Karpas-422 (cell line): ENCODE results near the gene FBXL14. TPM values are rescaled to one million over a fixed set of nuclear protein-coding genes. Genes with fewer than 3 reads are reported as not detected.

Experiments
- DNase-seq: peaks from one replicate; pipeline ENCODE4 v3.0.0-alpha.2; 2015
- H2AFZ ChIP-seq: fragments of 200-600 bp; sonication (generic); 2 replicates; pipeline ENCODE4 v1.6.1; 2014; ENCODE audit warnings: antibody characterized with exemption, low read length, mixed read lengths
- H3K27ac ChIP-seq: fragments of 200-600 bp; sonication (generic); 2 replicates; pipeline ENCODE4 v1.5.1; 2014; ENCODE audit warnings: mild to moderate bottlenecking, low read length, moderate library complexity
- H3K27me3 ChIP-seq: fragments of 200-600 bp; sonication (generic); 2 replicates; pipeline ENCODE4 v1.6.1; 2014; ENCODE audit warnings: low read length, mixed read lengths
- H3K36me3 ChIP-seq: fragments of 200-600 bp; sonication (generic); 2 replicates; pipeline ENCODE4 v1.6.1; 2014; ENCODE audit warnings: low read length, mixed read lengths; ENCODE audit not compliant: insufficient read depth
- H3K4me1 ChIP-seq: fragments of 200-600 bp; sonication (generic); 2 replicates; pipeline ENCODE4 v1.6.1; 2014; ENCODE audit warnings: mild to moderate bottlenecking, low read length, mixed read lengths
- H3K4me2 ChIP-seq: fragments of 200-600 bp; sonication (generic); 2 replicates; pipeline ENCODE4 v1.6.1; 2014; ENCODE audit warnings: low read length, low read depth, mild to moderate bottlenecking; ENCODE audit not compliant: poor library complexity, severe bottlenecking
- H3K4me3 ChIP-seq: fragments of 200-600 bp; sonication (generic); 2 replicates; pipeline ENCODE4 v1.5.1; 2014; ENCODE audit warnings: mild to moderate bottlenecking, antibody characterized with exemption, low read length, mixed read lengths
- H3K79me2 ChIP-seq: fragments of 200-600 bp; sonication (generic); 2 replicates; pipeline ENCODE4 v1.6.1; 2014; ENCODE audit warnings: mild to moderate bottlenecking, low read length, mixed read lengths
- H3K9ac ChIP-seq: fragments of 200-600 bp; sonication (generic); 2 replicates; pipeline ENCODE4 v1.6.0; 2014; ENCODE audit warnings: low read length
- H3K9me2 ChIP-seq: fragments of 200-600 bp; sonication (generic), shearing (Covaris generic); replicated peaks from 2 replicates; pipeline ENCODE4 v1.6.0; 2014; ENCODE audit warnings: mild to moderate bottlenecking, low read length, moderate library complexity; ENCODE audit not compliant: insufficient read depth
- H3K9me3 ChIP-seq: fragments of 300-700, 200-600 bp; sonication (generic); 2 replicates; pipeline ENCODE4 v1.6.1; 2014; ENCODE audit warnings: low read length, mixed read lengths
- H4K20me1 ChIP-seq: fragments of 200-600 bp; sonication (generic); 2 replicates; pipeline ENCODE4 v1.6.1; 2014; ENCODE audit warnings: mild to moderate bottlenecking, antibody characterized with exemption, low read length, low read depth; ENCODE audit not compliant: insufficient read depth
- total RNA-seq: library from RNA; depleted of rRNA; stranded (reverse); fragments of >200 nt; shearing (Covaris generic); gene quantifications from 2 replicates; pipeline ENCODE4 v1.2.3, GENCODE V29; 2014; ENCODE audit warnings: low replicate concordance

Gene FBXL14
- total RNA-seq, 1 experiment from 2014 or later: 29.0 TPM

DNA sequence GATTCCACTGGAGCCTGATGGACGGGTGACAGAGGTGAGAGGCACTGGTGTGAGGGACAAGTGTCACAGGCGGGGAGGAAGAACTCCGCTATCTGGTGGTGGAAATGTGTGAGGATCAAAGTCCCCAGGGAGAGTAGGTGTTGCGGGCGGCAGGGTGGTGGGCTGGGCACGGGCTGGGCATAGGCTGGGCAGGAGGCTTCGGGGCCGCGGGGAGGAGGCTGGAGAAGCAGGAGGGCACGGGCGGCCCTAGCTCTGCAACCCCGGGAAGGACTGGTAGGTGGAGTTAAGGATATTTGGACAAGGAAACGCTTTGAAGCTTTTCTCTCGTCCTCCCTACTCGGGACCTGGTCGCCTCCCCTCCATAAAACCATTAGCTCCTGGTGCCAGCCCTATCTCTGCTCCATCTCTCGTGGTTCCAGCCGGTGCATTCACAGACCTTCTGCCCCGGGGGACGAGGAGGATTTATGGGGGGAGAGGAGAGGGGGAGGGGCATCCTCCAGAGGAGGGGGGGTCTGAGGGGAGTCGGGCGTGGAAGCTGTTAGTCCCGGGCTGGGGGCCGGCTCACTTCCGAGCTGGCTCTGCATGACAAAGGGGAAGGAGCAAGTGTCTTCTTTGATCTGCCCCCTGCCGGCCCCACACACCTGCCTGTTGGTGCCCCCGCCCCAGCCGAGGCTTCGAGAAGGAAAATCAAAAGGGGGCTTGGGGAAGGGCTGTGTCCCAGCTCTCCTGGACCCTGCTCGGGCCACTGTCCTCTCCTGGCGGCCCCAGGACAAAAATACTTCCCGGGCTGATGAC is 35.2 kb upstream of the FBXL14 start:
- Histone ChIP-seq H3K4me1 (peaks cover 24% of the 10 kb centered on the region), H4K20me1 (no peaks in the 10 kb centered on the region), H3K27me3 (no peaks in the 10 kb centered on the region), H3K9ac (peak overlapping the region; percentile 66), H3K4me2 (peak overlapping the region; percentile 91), H3K79me2 (no peaks in the 10 kb centered on the region), H3K4me3 (peak overlapping the region; percentile 72), H3K9me2 (no peaks in the 10 kb centered on the region), H3K9me3 (no peaks in the 10 kb centered on the region), H3K27ac (no peak overlapping the region), H3K36me3 (no peaks in the 10 kb centered on the region), H2AFZ (peak overlapping the region; percentile 81)
- DNase-seq: peak; percentile 58

DNA sequence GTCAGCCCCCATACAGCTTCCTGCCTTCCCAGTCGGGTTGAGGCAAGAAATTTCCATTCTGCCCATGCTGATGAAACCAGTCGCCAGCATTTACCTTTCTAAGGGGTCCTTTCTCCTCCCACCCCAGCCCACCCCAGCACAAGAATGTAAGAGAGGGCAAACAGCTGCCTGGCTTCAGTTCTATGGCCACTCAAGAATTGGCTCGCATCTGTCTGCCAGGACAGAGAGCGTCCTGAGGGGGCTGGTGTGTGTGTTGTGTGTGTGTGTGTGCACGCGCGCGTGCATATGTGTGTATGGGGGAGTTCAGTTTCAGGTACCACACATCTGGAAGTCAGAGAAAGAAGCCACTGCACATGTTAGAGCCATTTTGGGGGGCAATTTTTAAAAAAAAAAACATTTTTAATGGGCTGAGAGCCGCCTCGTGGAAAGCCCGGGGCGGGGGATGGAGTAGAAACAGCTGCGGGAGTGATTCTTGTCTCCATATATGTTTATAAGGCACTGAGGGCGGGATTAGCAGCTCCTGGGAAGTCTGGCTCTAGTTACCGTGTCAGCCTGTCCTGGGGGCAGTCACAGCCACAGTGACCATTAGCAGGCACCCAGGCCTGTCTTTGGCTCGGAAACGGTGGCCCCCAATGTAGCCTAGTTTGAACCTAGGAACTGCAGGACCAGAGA is 34.4 kb upstream of the FBXL14 start, which contains the start of gene WNT5B:
TSS of gene WNT5B (plus strand) at position 566 of the 672 bp plus-strand sequence. CDS start 2,124 bp downstream, outside the sequence.
- Histone ChIP-seq H3K36me3 (no peaks in the 10 kb centered on the region), H3K4me2 (peak within 1 kb of the TSS; percentile 91), H3K27ac (no peak within 1 kb of the TSS), H3K27me3 (no peaks in the 10 kb centered on the region), H3K9me3 (no peaks in the 10 kb centered on the region), H3K4me1 (peaks cover 24% of the 10 kb centered on the region), H2AFZ (peak within 1 kb of the TSS; percentile 81), H4K20me1 (no peaks in the 10 kb centered on the region), H3K4me3 (peak within 1 kb of the TSS; percentile 72), H3K79me2 (no peaks in the 10 kb centered on the region), H3K9ac (peak within 1 kb of the TSS; percentile 66), H3K9me2 (no peaks in the 10 kb centered on the region)
- no peak for DNase-seq

- no peak for DNase-seq
- no peaks in the 10 kb centered on the region for H3K36me3 ChIP-seq
- no peak overlapping the region for H2AFZ ChIP-seq
Observed at GRCh38 chr12:1622406-1622805, 28.0 kb upstream of the FBXL14 start.

GRCh38 chr12:1620092-1620491 is 25.7 kb upstream of the FBXL14 start:
- Histone ChIP-seq H2AFZ (no peak overlapping the region), H4K20me1 (no peaks in the 10 kb centered on the region), H3K9me2 (no peaks in the 10 kb centered on the region), H3K4me2 (no peak overlapping the region), H3K79me2 (no peaks in the 10 kb centered on the region), H3K27ac (no peak overlapping the region), H3K9ac (no peak overlapping the region), H3K9me3 (no peaks in the 10 kb centered on the region), H3K27me3 (no peaks in the 10 kb centered on the region), H3K36me3 (no peaks in the 10 kb centered on the region), H3K4me3 (no peak overlapping the region), H3K4me1 (peaks cover 7% of the 10 kb centered on the region)
- no peak for DNase-seq

More at GRCh38 chr12:1622406-1622805, 28.0 kb upstream of the FBXL14 start:
- no peaks in the 10 kb centered on the region for H3K9me3 ChIP-seq
- H3K27me3 ChIP-seq: no peaks in the 10 kb centered on the region
- H3K4me1 ChIP-seq: no peaks in the 10 kb centered on the region
- H4K20me1 ChIP-seq: no peaks in the 10 kb centered on the region
- H3K9ac ChIP-seq: no peak overlapping the region
- H3K27ac ChIP-seq: no peak overlapping the region
- no peak overlapping the region for H3K4me3 ChIP-seq
- no peaks in the 10 kb centered on the region for H3K9me2 ChIP-seq
- no peaks in the 10 kb centered on the region for H3K79me2 ChIP-seq
- no peak overlapping the region for H3K4me2 ChIP-seq

DNA sequence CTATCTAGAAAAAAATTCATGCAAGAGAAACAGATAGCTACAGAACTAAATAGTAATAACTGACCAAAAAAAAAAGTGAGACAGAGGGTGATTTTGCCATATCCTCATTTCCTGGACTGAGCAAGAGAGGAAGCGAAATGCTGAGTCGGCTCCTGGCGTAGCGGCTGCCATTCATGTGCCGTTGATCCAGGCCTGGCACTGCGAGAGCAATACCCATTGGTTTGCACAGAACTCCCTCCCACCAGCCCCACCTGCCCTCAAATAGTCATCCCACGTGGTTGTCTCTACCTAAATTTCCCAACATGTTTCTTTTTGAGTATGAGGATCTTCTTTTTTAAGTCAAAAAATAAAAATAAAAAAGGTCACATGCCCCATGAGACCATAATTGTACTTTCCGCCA is 25.2 kb upstream of the FBXL14 start:
- no peaks in the 10 kb centered on the region for H3K9me3 ChIP-seq
- no peak overlapping the region for H2AFZ ChIP-seq
- no peak overlapping the region for H3K9ac ChIP-seq
- H3K27ac ChIP-seq: no peak overlapping the region
- H3K79me2 ChIP-seq: no peaks in the 10 kb centered on the region
- no peaks in the 10 kb centered on the region for H4K20me1 ChIP-seq
- no peak for DNase-seq
- H3K36me3 ChIP-seq: no peaks in the 10 kb centered on the region
- H3K9me2 ChIP-seq: no peaks in the 10 kb centered on the region
- H3K27me3 ChIP-seq: no peaks in the 10 kb centered on the region
- no peak overlapping the region for H3K4me2 ChIP-seq
- no peak overlapping the region for H3K4me3 ChIP-seq
- peaks cover 7% of the 10 kb centered on the region for H3K4me1 ChIP-seq

GRCh38 chr12:1619159-1619558 is 24.8 kb upstream of the FBXL14 start:
- no peaks in the 10 kb centered on the region for H3K36me3 ChIP-seq
- H3K9me3 ChIP-seq: no peaks in the 10 kb centered on the region
- no peak overlapping the region for H3K9ac ChIP-seq
- no peaks in the 10 kb centered on the region for H3K79me2 ChIP-seq
- H2AFZ ChIP-seq: no peak overlapping the region
- no peak overlapping the region for H3K4me3 ChIP-seq
- no peaks in the 10 kb centered on the region for H4K20me1 ChIP-seq
- peaks cover 7% of the 10 kb centered on the region for H3K4me1 ChIP-seq
- no peaks in the 10 kb centered on the region for H3K9me2 ChIP-seq
- no peak overlapping the region for H3K4me2 ChIP-seq
- no peak overlapping the region for H3K27ac ChIP-seq
- no peaks in the 10 kb centered on the region for H3K27me3 ChIP-seq
- no peak for DNase-seq

DNA sequence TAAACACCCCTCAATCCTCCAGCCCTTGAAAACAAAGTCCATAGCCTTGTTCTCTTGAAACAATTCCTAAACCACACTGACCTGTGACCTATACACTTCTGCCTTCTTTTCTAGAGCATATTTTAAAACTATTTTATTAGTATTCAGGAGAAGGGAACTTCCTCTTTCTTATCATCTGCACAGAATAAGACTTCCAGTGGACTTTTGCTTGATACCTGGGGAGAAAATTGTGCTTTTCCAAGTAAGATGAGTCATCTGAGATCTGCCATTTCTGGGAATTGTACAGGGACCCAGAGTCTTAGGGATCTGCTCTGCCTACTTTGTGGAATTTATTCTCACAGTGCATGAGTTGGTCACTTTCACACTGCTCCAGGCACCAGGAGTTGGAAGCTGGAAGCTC is 24.1 kb upstream of the FBXL14 start:
- H3K27ac ChIP-seq: no peak overlapping the region
- no peak overlapping the region for H2AFZ ChIP-seq
- no peaks in the 10 kb centered on the region for H3K9me2 ChIP-seq
- H3K4me3 ChIP-seq: no peak overlapping the region
- no peaks in the 10 kb centered on the region for H3K36me3 ChIP-seq
- H3K9ac ChIP-seq: no peak overlapping the region
- H3K4me1 ChIP-seq: peaks cover 7% of the 10 kb centered on the region
- no peaks in the 10 kb centered on the region for H4K20me1 ChIP-seq
- H3K79me2 ChIP-seq: no peaks in the 10 kb centered on the region
- no peak overlapping the region for H3K4me2 ChIP-seq
- no peak for DNase-seq
- no peaks in the 10 kb centered on the region for H3K27me3 ChIP-seq
- no peaks in the 10 kb centered on the region for H3K9me3 ChIP-seq

DNA sequence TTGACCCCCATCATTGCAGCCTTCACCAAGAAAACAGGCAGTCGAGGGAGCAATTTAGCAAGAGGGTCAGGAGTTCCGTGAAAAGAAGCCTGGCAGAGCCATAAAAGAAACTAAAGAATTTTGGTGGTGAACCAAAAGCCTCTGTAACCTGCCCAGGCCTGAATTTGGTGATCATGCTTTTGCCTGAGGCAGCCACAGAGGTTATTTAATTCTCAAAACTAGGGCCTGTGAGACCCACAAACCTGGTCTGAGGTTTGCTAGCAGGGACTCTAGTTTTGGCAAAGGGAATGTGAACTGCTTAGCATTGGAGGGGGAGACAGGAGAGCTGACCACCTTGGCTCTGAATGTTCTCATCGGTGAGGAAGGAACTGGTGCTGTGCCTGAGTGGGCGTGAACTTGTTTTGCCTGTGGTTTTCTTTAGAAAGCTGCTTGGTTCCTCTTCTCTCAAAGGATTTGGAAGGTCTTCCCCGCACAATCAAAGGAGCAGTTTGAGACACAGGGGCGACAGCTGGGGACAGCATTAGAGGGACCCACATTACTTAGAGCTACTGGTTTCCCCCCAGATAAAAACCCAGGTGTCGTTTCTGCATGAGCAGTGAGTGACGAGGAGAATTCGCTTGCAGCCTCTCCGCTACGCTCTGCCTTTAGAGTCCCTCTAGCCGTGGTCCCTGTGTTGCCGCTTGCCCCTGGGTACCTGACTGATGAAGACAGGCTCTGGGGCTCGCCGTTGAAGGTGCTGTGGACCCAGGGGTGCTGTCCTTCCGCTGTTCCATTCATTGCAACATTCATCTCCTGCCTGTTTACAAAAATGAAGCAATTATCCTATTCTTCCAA is 22.1 kb upstream of the FBXL14 start:
- no peak for DNase-seq
- no peak overlapping the region for H3K9ac ChIP-seq
- H2AFZ ChIP-seq: no peak overlapping the region
- H3K27ac ChIP-seq: no peak overlapping the region
- no peaks in the 10 kb centered on the region for H3K9me3 ChIP-seq
- H3K36me3 ChIP-seq: no peaks in the 10 kb centered on the region
- H3K79me2 ChIP-seq: no peaks in the 10 kb centered on the region
- H3K27me3 ChIP-seq: no peaks in the 10 kb centered on the region
- H3K9me2 ChIP-seq: no peaks in the 10 kb centered on the region
- H4K20me1 ChIP-seq: no peaks in the 10 kb centered on the region
- no peak overlapping the region for H3K4me3 ChIP-seq
- peaks cover 7% of the 10 kb centered on the region for H3K4me1 ChIP-seq
- H3K4me2 ChIP-seq: no peak overlapping the region
